GM18526 (cell line): ENCODE measurements around the gene HAL.

Source experiments
- POLR2A ChIP-seq: IDR thresholded peaks from 3 replicates; pipeline ENCODE4 v1.6.1; 2011; ENCODE audit not compliant: insufficient read length; ENCODE audit errors: extremely low read depth

The HAL gene

DNA sequence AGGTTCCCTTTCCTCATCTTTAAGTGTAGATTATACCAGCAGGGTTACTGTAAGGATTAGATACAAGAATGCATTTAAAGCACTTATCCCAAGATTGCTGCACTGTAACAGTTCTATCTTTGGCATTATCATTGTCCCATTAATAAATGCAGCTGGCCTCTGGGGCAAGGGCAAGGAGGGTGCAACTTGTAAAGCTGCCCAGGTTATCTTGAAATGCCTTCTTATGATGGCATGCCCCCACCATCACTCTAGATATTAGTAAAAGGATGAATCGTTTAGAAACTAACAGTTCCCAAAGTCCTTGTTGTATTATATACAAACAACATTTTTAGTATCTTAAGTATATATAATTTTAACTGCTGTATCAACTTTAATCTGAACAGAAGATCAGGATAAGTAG, 32.4 kb upstream of the HAL start:
- no peak for TF ChIP-seq POLR2A

DNA sequence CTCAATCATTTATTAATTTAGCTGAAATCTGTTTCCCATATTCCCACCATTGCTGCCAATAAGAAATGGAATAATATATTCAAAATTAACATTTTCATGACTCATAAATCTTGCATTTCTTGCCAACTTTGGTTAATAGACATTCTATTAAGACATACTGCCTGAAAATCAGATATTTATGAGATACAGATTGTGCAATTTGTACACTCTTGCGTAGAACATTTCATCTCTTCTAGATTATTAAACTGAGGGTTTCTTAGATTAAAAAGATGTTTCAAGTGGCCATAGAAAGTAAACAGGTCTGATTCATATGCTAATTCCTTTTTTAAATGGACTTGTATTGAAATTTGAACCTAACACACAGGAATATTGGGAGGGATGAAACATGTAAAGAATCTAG, 30.2 kb upstream of the HAL start:
- TF ChIP-seq POLR2A = no peak

DNA sequence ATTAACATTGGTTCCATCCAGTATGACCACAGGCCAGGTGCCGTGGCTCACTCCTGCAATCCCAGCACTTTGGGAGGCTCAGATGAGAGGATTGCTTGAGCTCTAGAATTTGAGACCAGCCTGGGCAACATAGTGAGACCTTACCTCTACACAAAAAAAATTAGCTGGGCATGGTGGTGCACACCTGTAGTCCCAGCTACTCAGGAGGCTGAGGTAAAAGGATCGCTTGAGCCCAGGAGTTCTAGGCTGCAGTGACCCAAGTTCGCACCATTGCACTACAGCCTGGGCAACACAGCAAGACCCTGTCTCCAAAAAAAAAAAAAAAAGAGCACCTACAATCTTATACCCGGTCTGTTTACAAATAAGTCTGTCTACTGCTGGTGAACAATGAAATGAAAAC, 29.4 kb upstream of the HAL start:
- TF ChIP-seq POLR2A = no peak

GRCh38 chr12:96020314-96021003, 24.3 kb upstream of the HAL start:
- TF ChIP-seq POLR2A = no peak

- no peak for TF ChIP-seq POLR2A
Observed at GRCh38 chr12:96015672-96016071, 19.5 kb upstream of the HAL start.

GRCh38 chr12:96014943-96015599, 18.9 kb upstream of the HAL start:
- no peak for TF ChIP-seq POLR2A

DNA sequence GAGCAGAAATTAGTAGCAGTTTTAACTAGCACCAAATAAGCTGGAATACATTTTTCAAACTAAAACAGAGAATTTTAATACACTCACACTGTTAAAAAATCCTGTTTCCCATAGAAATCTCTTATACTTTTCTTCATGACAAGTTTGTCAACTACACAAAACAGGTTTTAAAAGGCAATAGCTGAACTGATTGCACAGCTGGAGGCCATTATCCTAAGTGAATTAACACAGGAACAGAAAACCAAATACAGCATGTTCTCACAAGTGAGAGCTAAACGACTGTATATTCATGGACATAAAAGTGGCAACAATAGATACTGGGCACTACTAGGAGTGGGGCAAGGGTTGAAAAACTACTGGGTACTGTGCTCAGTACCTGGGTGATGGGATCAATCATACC, 11.6 kb upstream of the HAL start:
- no peak for TF ChIP-seq POLR2A

DNA sequence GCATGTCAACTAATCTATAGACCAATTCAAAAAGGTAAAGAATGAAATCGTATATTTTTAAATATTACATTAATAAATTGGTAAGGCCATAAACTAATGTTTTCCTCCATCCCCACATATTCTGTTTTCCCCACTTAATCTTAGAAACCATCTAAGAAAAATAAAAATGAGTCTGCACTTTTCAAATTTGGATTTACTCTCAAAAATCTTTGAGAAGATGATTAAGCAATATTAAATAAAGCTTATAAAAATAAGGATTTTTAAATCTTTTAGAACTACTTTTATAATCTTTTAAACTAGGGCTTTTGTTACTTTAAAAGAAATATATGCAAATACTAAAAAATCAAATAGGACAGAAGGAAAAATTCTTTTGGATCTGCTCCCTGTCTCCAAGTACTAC, 10.6 kb upstream of the HAL start:
- no peak for TF ChIP-seq POLR2A

- no peak for TF ChIP-seq POLR2A
Observed at GRCh38 chr12:96000858-96001257, 4.7 kb upstream of the HAL start.

DNA sequence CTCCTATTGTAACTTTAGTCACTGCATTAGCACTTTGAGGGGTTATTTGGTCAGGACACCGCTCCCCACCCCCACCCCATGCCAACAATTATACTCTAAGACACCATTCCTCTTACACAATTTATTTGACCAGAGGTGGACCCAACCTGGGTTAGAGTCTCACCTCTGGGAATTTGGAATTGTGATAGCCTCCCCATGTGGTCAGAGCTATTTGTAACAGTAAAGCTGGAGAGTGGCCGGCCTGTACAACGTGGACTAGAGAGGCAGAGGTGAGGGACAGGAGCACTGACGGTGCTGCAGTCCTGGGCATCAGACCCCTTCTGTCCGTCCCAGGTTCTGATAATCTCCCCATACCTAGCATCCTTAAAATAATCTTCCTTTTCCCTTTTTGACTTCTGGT, 3.3 kb upstream of the HAL start:
- TF ChIP-seq POLR2A = no peak

GRCh38 chr12:95998611-95999286, 2.6 kb upstream of the HAL start:
- no peak for TF ChIP-seq POLR2A

DNA sequence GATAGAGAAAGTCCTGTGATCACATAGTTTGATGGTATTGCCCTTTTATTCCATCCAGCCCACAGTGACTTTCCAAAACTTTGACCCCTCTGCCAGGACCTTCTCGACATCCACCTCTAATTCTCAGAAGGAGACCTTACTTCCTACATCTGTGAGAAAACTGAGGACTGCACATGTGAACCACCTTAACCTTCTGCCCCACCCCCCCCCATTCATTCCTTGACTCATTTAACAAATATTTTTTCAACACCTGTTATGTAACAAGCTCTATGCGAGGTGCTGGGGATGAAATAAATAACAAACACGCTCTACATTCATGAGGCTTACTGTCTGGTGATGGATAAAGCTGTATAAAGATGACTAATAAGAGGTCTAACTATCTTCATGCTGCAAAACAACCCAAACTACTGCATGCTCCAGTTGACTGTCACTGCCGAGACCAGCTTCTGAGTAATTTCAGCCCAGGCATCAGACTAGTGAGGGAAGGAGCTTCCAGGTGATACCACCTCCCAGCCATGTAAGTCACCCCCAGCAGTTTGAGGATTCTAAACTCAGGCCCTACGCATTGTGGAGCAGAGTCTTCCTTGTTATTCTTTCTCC, 1.9 kb upstream of the HAL start:
- TF ChIP-seq POLR2A = no peak

- no peak for TF ChIP-seq POLR2A
Observed at GRCh38 chr12:95997276-95997675, 1.1 kb upstream of the HAL start.

GRCh38 chr12:95995238-95996031, 709 bp downstream of the HAL start:
- TF ChIP-seq POLR2A = no peak

DNA sequence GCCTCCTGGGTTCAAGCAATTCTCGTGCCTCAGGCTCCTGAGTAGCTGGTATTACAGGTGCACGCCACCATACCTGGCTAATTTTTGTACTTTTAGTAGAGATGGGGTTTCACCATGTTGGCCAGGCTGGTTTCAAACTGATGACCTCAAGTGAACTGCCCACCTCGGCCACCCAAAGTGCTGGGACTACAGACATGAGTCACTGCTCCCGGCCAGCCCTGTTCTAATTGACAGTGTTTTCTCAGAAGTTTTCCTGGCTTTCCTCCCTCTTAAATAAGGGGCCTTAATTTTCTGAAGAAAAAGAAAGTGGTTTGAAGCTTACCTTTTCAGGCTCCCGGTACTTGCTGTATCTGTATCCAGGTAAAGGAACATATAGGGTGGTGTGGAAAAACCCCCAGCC, 1.7 kb downstream of the HAL start:
- TF ChIP-seq POLR2A = no peak

DNA sequence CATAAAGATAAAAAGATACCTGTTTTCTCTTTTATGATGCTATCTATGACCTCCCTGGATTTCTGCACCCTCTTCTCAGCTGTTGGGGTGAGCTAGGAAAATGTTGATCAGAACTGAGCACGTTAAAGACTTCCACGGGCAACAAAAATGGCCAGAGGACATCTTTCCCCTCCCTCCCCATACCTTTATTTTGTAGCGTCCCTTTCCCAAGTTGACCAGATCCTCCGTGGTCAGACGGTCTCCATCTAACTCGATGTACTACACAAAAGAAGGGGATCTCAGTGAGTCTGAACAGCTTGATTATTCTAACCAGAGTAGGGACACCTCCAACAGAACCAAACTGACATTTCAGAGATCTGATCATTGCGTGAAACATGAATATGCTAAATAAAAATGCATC, 2.2 kb downstream of the HAL start:
- TF ChIP-seq POLR2A = no peak

GRCh38 chr12:95990136-95990535, 6.0 kb downstream of the HAL start:
- TF ChIP-seq POLR2A = no peak
